GM19035 (cell line): ENCODE data around the gene ETS2.

Experiments
- ATAC-seq: cut with Tn5 transposase; IDR thresholded peaks from one replicate; pipeline ENCODE4 v1.9.1; 2021; ENCODE audit not compliant: unreplicated experiment

The ETS2 gene

GRCh38 chr21:38805328-38806152, at the start of gene ETS2:
TSS of gene ETS2 (plus strand) at chr21:38805929. CDS start at chr21:38810035, 4,106 bp downstream.
- ATAC-seq, result peak; percentile 61

- ATAC-seq, result no peak
These were observed 49.0 kb upstream of the ETS2 start for GRCh38 chr21:38756746-38757145.

- no peak for ATAC-seq
These were observed 47.1 kb upstream of the ETS2 start for GRCh38 chr21:38758501-38759214.

DNA sequence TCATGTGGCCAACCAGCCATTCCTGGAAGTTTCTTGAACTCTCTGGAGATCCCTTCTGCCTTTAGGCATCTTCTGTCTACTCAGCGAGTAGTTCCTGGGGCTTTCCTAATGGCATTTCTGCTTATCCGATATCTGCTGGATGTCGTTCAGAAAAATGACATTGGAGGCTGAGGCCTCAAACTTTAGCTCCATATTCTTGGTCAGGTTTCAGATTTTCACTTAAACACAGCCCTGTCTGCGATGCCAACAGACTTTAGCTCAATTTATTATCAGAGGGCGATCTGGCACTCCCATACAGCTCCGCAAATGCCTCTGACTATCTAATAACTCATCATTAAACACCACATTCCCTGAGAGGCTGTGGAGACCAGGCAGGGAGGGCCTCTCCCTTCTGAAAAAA, 46.3 kb upstream of the ETS2 start:
- no peak for ATAC-seq

DNA sequence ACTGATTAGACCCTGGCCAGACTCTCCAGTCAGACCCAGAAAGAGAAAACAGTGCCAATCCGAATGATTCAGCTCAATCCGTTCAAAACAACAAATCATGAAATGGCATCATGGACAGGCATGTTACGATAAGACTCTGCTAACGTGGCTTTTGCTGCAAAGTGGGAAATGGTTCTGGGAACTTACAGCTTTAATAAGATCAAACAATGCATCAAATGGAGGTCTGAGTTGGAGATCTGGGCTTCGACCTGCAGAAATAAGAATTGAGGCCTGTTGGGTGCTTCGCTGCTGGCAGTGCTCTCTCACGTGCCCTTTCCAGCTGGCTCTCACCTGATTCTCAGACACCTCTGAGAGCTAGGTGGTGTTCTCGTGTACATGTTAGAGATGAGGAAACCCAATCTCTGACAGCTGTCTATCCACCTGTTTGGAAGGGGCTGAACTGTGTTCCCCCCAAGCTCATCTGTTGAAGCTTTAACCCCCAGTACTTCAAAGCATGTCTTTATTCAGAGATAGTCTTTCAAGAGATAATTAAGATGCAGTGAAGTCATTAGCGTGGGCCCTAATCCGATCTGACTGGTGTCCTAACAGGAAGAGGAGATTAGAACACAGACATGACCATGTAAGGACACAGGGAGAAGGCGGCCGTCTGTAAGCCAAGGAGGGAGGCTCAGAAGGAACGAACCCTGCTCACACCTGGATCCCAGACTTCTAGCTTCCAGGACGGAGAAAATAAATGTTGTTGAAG, 45.5 kb upstream of the ETS2 start:
- no peak for ATAC-seq

DNA sequence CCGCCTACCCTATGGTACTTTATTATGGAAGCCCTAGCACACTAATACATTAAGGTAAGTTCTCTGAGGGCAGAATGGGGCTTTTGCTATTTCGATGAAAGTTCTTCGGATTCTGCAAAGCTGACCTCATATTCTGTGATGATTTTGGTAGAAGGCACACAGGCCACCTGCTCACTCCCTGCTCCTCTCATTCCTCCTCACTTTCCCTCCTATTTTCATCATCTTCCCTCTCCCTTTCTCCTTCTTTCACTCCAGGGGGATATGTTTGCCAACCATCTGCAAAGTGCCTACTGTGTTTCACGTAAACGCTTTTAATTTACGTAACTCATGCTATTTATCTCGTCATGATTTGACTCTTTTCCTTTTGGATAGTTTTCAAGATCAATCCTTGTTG, 45.0 kb upstream of the ETS2 start:
- no peak for ATAC-seq

DNA sequence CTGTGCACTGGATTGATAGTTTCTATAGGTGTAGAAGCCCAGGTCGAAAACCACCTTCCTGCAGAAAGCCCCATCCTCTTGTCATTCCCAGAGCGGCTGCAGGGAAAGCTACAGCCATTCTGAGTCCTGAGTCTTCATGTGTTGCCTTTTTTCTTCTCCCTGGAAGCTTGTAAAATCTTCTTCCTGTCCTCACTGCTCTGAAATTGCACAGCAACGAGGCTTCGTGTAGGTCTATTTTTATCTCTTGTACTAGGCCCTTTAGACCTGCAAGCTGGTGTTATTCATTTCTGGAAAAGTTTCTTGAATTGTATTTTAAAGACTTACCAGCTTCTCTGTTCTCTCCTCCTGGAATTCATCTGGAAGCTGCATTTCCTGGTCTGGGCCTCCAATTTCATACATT, 44.2 kb upstream of the ETS2 start:
- ATAC-seq, result no peak

DNA sequence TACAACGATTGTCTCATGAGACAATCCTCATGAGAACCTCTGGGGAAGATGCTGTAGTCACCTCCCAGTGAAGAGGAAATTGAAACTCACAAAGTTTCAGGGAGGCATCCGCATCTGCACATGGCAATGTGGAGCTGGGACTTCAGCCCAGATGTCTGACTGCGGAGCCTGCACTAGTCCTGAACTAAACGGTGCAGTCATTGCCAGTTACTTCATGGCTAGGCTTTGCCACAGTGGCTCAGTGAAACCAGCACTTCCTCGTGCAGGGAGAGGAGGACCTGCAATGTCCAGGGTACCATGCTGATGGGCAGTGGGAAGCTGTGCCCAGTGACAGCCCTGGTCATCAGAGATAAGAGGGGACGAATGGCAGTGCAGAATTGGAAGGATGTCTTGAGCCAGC, 40.7 kb upstream of the ETS2 start:
- ATAC-seq, result no peak

GRCh38 chr21:38766987-38767722, 38.6 kb upstream of the ETS2 start:
- peak; percentile 93 for ATAC-seq

DNA sequence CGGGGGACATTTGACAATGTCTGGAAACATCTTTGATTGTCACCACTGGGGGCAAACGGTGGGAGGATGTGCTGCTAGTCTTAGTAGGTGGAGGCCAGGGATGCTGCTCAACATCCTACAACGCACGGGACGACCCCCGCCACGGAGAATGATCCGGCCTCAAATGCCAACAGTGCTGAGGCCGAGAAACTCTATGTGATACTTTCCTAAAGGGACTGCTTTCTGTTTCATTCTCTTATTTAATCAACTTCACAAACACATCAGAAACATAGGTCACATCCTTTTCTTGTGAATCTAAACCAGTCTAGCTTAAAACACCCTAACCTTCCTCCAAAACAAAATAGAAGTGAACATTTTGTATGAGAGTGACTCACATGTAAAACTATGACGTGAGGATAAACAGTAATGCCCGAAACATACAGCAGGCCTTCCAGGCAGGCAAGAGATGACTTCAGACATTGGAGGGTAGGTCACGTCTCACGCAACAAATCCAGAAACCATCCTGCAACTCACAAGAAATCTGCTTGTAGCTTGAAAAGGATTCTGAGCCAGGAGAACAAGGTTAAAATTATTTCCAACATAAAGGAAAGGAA, 37.2 kb upstream of the ETS2 start:
- ATAC-seq, result no peak

- no peak for ATAC-seq
These were observed 36.4 kb upstream of the ETS2 start for GRCh38 chr21:38769191-38769780.

GRCh38 chr21:38770660-38771059, 35.1 kb upstream of the ETS2 start:
- ATAC-seq, result no peak

DNA sequence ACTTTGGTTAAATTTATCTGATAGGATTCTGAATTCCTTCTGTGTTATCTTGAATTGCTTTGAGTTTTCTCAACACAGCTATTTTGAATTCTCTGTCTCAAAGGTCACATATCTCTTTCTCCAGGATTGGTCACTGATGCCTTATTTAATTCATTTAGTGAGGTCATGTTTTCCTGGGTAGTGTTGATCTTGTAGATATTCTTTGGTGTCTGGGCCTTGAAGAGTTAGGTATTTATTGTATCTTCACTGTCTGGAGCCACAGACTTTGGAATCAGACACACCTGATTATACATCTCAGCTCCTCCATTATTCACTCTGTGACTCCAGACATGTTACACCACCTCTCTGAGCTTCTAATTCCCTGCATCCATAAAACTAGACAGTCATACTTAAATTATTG, 34.2 kb upstream of the ETS2 start:
- no peak for ATAC-seq

DNA sequence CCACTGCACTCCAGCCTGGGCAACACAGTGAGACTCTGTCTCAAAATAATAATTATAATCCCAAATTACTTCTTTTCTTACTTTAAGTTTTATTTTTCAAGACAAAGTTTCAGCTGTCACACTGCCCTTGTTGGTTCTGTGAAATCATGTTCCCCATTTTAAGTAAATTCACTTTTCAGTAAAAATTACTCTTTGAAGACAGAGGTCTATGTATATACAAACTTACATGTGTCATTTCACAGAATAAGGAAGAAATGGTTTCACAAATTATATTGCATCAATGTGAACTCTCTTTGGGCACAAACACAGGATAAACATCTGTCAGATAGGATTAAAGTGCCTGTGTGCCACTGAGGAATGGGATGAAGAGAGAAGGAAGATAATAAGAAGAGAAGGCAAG, 33.1 kb upstream of the ETS2 start:
- no peak for ATAC-seq

DNA sequence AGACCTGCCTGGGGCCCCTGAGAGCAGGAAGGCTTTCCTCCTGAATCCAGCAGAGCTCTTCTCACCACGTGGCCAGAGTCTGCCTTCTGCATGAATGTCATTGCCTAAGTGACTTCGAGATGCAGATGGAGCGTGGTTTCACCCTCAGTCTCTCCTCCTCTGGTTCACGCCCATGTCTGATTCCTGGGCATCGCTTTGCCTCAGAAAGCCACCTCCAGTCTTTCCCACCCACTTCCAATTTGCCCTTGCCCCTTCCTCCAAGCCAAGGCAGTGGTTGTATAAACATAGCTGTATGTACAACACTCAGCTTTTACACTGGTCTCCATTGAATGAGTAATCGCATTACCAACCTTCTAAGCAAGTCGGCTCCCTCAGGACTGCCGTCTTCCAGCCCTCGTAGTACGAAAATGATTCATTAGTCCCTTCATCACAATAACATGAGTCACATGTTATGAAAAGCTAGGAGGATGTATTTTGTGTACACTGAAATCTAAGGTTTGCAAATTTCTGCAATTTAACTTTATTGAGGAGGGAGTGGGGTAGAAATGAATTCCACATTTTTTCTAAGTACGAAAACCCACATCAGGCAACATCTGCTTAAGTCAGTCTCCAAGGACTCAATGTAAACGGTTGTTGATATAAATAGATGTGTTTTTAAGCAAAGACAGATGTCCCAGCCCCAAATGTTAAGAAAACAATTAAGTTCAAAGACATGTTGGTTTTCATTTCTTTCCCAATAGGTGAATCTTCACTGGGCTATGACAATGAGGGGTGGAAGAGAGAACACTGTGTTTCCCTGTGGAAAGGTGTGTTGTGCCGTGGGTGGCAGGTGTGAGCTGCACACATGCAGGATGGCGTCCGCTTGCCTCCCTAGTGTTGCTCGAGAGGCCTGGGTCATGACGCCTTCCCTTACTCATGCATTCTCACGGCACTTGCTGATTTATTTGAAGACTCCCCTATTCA, 32.3 kb upstream of the ETS2 start:
- no peak for ATAC-seq

DNA sequence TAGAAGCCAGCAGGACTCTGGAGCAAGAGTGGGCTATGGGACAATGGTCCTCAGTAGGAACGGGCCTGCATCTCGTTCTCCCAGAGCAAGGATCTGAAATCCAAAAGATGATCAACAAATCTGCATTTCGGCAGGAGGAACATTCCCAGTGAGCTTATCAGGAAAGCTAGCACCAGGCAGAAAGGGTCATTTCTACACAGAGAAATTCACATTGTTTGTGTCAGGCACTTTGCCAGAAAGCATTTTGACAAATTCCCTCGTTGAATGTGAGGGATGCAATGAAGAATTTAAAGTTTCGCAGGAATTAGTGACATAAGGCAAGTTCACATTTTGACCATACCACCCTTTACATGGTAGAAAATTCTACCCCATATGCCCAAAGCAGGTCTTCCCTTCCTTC, 31.6 kb upstream of the ETS2 start:
- ATAC-seq, result no peak

GRCh38 chr21:38774586-38775285, 31.0 kb upstream of the ETS2 start:
- ATAC-seq, result no peak

DNA sequence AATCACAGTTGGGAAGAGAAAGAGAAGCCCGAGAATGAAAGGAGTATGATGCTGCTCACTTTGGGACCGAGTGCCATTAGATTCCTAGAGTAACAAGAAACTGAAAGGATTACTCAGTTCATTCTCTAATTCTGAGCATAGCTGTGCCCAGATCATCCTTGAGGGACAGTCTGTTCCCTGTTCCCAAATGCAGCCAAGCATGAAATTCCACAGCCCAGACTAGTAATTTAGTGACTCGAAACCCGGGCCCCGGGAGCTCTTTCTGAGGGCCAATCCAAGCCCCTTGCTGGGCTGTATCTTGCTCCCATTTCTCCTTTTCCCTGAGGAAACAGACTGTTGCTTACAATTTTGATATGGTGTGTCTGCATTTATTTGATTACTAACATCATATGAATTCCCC, 30.0 kb upstream of the ETS2 start:
- ATAC-seq, result no peak

- ATAC-seq, result no peak
These were observed 28.7 kb upstream of the ETS2 start for GRCh38 chr21:38777015-38777414.
